KOPT-K1 (cell line): ENCODE results near the gene SH3RF1.

Experiments used
- H3K27ac ChIP-seq: fragments of 200-600 bp; sonication (generic); 2 replicates; pipeline ENCODE4 v1.5.1; 2016; ENCODE audit warnings: antibody characterized with exemption, mild to moderate bottlenecking, low read depth, low read length; ENCODE audit not compliant: poor library complexity, severe bottlenecking
- H3K36me3 ChIP-seq: fragments of 200-600 bp; sonication (generic); 2 replicates; pipeline ENCODE4 v1.5.1; 2017; ENCODE audit warnings: antibody characterized with exemption, mild to moderate bottlenecking, low read length, moderate library complexity; ENCODE audit not compliant: insufficient read depth
- H3K9me3 ChIP-seq: fragments of 200-600 bp; sonication (generic); 2 replicates; pipeline ENCODE4 v1.5.1; 2017; ENCODE audit warnings: antibody characterized with exemption, low read length, mild to moderate bottlenecking; ENCODE audit not compliant: insufficient read depth, poor library complexity, severe bottlenecking

Gene SH3RF1

DNA sequence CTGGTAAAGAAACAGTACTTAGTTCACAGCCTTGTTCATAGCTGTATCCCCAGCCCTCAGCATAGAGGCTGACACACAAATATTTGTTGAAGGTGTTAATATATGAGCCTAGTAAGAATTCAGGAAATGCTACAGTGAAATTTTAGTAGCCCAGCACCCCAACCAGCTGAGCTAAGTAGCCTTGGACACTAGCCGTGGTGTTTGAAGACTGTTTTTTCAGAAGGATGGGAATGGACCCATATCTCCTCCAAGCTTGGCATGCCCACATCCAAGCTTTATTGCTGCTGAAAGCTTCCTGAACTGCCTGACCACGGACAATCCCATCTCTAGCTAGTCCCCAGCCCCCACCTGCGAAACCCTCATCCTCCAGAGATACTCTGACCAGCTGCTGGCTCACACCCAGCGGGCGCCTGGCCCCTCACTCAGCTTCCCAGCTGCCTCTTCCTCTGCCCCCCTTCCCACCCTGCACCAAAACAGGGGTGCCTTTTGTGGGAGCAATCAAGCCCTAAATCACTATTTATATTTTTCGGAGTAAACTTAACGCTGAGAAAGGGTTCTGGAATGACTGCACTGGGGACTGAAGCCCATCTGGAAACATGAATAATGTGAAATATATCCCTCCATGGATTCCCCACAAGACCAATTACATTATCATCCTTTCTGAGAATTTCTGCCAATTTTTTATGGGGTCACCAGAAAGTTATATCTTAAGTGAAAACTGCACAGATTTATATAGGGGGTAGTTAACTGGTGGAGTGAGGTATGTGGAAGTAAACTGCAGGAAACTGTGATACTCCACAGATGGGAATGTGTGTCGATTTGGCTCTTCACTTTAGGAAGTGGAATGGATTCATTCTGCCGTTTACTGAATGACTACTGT, 219.6 kb downstream of the SH3RF1 start:
- no peaks in the 10 kb centered on the region for H3K36me3 ChIP-seq
- no peak overlapping the region for H3K27ac ChIP-seq
- no peaks in the 10 kb centered on the region for H3K9me3 ChIP-seq

- Histone ChIP-seq H3K9me3 (no peaks in the 10 kb centered on the region), H3K36me3 (no peaks in the 10 kb centered on the region), H3K27ac (no peak overlapping the region)
These were observed 220.5 kb downstream of the SH3RF1 start for GRCh38 chr4:169050284-169050683.

DNA sequence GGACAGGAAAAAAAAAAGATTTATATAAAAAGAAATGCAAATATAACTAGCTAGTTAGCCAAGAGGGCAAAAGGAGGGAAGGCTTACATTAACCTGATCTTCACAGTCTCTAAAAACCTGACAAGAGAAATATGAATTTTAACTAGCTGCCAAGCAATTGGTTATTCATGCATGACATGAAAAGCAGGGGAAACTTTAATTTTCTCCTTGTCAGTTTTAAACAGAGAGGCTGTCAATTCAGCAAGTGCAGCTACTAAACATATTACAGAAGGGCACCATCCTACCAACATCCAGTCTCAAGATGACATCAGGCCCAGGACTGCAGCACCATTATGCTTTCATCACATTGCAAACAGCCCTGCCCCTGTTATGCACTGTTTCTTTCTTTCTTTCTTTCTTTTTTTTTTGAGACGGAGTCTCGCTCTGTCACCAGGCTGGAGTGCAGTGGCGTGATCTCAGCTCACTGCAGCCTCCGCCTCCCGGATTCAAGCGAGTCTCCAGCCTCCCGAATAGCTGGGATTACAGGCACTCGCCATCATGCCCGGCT, 221.8 kb downstream of the SH3RF1 start:
- Histone ChIP-seq H3K27ac (no peak overlapping the region), H3K9me3 (no peaks in the 10 kb centered on the region)

GRCh38 chr4:169047956-169048355, 222.8 kb downstream of the SH3RF1 start:
- Histone ChIP-seq H3K9me3 (no peaks in the 10 kb centered on the region), H3K27ac (no peak overlapping the region)

More for the DNA sequence above, 221.8 kb downstream of the SH3RF1 start:
- H3K36me3 ChIP-seq = no peaks in the 10 kb centered on the region

DNA sequence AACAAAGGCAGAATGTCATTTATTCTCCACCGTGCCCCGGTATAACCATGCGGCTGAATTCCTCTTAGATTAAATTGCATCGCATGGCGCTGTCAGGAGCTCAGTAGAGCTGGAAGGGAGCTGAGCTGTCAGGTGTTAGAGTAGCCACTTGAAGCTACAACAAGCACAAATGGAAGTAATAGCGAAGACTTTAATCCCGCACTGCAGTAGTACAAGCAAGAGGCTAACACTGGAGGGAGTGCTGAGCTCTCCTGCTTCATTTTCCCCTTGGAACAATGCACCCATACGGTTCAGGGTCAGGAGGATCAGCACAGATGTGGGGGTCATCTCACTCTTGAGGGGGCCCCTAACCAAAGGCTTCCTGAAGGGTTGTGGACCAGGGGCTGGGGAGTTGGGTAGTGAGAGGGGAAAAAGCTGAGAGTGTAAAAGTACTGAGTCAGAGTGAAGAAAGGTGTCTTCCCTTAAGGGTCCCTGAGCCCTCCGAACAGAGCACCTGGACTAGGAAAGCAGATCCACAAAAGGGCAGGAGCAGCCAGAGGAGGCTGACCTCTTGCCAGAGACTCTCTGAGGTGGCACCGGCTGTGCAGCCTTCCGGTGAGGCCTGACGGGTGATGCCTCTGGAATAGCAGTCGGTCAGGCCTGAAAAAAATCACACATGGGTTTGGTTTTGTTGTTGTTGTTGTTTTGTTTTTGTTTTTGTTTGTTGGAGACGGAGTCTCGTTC, 224.7 kb downstream of the SH3RF1 start:
- Histone ChIP-seq H3K9me3 (no peaks in the 10 kb centered on the region), H3K36me3 (no peaks in the 10 kb centered on the region), H3K27ac (no peak overlapping the region)

More at GRCh38 chr4:169047956-169048355, 222.8 kb downstream of the SH3RF1 start:
- H3K36me3 ChIP-seq = no peaks in the 10 kb centered on the region

DNA sequence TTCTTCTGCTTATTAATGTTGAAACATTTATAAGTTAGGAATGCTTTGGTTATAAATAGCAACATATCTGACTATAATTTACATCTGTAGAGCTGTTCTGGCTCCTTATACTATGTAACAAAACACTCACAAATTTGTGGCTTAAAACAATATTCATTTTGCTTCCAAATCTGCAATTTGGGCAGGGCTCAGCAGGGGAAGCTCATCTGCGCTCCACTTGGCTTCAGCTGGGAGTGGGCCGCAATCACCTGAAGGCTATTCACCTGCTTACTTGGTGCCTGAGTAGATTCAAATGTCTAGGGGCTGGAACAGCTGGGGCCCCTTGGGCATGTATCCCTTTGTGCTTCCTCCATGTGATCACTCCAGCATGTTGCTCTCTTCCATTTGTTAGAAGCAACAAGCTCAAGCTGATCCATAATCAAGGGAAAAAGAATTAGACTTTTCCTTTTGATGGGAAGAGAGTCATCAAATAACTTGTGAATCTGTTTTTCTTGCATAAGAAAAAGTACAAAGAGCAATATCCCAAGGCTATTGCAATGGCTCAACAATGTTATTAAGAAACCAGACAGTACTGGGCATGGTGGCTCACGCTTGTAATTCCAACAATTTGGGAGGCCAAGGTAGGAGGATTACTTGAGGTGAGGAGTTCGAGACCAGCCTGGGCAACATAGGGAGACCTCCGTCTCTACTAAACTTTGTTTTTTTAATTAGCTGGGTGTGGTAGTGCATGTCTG, 225.9 kb downstream of the SH3RF1 start:
- H3K36me3 ChIP-seq = no peaks in the 10 kb centered on the region
- no peaks in the 10 kb centered on the region for H3K9me3 ChIP-seq
- H3K27ac ChIP-seq = no peak overlapping the region
